SK-N-MC (cell line): ENCODE results near the gene AVPR2.

Source experiments
- DNase-seq: peaks from one replicate; pipeline ENCODE4 v3.0.0-alpha.2; 2011; ENCODE audit warnings: low read depth, low spot score
- H3K27ac ChIP-seq: fragments of 200-600 bp; sonication (generic); 2 replicates; pipeline ENCODE4 v1.5.1; 2016; ENCODE audit warnings: mixed run types
- H3K36me3 ChIP-seq: fragments of 200-600 bp; sonication (generic); 2 replicates; pipeline ENCODE4 v1.6.1; 2017; ENCODE audit warnings: antibody characterized with exemption, low read length, mixed read lengths; ENCODE audit not compliant: insufficient read depth
- H3K4me3 ChIP-seq: fragments of 200-600 bp; sonication (generic); 2 replicates; pipeline ENCODE4 v1.5.1; 2016
- H3K9ac ChIP-seq: fragments of 200-600 bp; sonication (generic); 2 replicates; pipeline ENCODE4 v1.8.0; 2017; ENCODE audit warnings: mixed run types, mixed read lengths; ENCODE audit not compliant: insufficient read length
- H3K9me3 ChIP-seq: fragments of 200-600 bp; sonication (generic); 2 replicates; pipeline ENCODE4 v1.6.1; 2017; ENCODE audit warnings: low read depth, mild to moderate bottlenecking, antibody characterized with exemption, low read length, moderate library complexity, mixed read lengths
- EZH2 ChIP-seq: fragments of 200-600 bp; sonication (generic); IDR thresholded peaks from one replicate; pipeline ENCODE4 v1.6.1; 2017; ENCODE audit warnings: antibody characterized with exemption
- FOXP2 ChIP-seq: optimal IDR thresholded peaks from 2 replicates; pipeline ENCODE3; 2011; ENCODE audit warnings: mild to moderate bottlenecking, moderate library complexity; ENCODE audit not compliant: insufficient read depth; ENCODE audit errors: extremely low read length, control extremely low read depth
- POLR2AphosphoS5 ChIP-seq: IDR thresholded peaks from 2 replicates; pipeline ENCODE4 v1.6.1; 2012; ENCODE audit warnings: mild to moderate bottlenecking, low read depth, low read length, borderline replicate concordance

The AVPR2 gene

GRCh38 chrX:153864101-153864500, 40.4 kb upstream of the AVPR2 start:
- Histone ChIP-seq H3K9me3 (no peaks in the 10 kb centered on the region), H3K27ac (no peak overlapping the region), H3K36me3 (no peaks in the 10 kb centered on the region), H3K9ac (no peak overlapping the region), H3K4me3 (no peak overlapping the region)
- no peak for DNase-seq
- no peak for TF ChIP-seq EZH2
- no peak for TF ChIP-seq FOXP2
- TF ChIP-seq POLR2AphosphoS5: no peak

DNA sequence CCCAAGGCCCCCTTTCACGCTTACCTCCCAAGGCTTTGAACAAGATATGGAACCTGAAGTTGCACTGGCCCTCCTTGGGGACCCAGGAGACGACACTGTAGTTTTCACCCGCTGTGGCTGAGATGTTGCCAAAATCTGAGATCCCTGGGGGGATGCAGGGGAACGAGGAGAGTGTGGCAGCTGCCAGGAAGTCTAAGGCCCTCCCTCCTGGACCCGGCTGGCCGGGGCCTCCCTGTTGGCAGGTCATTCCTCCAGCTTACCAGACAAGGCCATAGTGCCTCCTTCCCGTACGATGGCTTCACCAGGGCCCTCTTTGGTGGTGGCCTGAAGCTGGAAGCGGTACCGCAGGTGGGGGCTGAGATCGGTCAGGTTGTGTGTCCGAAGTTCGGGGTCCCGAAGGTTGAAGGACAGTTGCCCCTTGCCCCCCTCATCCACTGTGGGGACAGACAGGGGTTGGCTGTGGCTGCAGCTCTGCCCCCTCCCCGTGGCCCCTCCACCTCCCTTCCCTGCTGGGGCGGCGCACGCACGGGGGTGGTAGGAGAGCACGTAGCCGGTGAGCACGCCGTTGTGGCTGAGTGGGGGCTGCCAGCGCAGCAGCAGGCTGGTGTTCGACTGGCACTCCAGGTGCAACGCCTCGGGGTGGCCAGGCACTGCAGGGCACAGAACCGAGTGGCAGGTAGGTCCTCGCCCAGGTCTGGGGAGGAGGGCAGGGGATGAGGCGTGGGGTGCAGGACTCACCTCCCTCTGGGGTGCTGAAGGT, 39.7 kb upstream of the AVPR2 start:
- no peak overlapping the region for H3K4me3 ChIP-seq
- H3K36me3 ChIP-seq: no peaks in the 10 kb centered on the region
- no peak overlapping the region for H3K9ac ChIP-seq

GRCh38 chrX:153865321-153865580, 39.2 kb upstream of the AVPR2 start:
- Histone ChIP-seq H3K9ac (no peak overlapping the region), H3K36me3 (no peaks in the 10 kb centered on the region), H3K4me3 (no peak overlapping the region), H3K9me3 (no peaks in the 10 kb centered on the region), H3K27ac (no peak overlapping the region)
- no peak for DNase-seq
- no peak for TF ChIP-seq EZH2
- no peak for TF ChIP-seq POLR2AphosphoS5
- TF ChIP-seq FOXP2: no peak

More for the DNA sequence above, 39.7 kb upstream of the AVPR2 start:
- Histone ChIP-seq H3K9me3 (no peaks in the 10 kb centered on the region), H3K27ac (no peak overlapping the region)
- TF ChIP-seq POLR2AphosphoS5 (no peak), EZH2 (no peak), FOXP2 (no peak)
- DNase-seq: no peak

- no peak overlapping the region for H3K4me3 ChIP-seq
- DNase-seq: no peak
- TF ChIP-seq EZH2: no peak
- no peak for TF ChIP-seq POLR2AphosphoS5
- no peak for TF ChIP-seq FOXP2
- no peaks in the 10 kb centered on the region for H3K9me3 ChIP-seq
- H3K27ac ChIP-seq: no peak overlapping the region
- no peaks in the 10 kb centered on the region for H3K36me3 ChIP-seq
- no peak overlapping the region for H3K9ac ChIP-seq
These were observed 38.8 kb upstream of the AVPR2 start for GRCh38 chrX:153865685-153866084.

DNA sequence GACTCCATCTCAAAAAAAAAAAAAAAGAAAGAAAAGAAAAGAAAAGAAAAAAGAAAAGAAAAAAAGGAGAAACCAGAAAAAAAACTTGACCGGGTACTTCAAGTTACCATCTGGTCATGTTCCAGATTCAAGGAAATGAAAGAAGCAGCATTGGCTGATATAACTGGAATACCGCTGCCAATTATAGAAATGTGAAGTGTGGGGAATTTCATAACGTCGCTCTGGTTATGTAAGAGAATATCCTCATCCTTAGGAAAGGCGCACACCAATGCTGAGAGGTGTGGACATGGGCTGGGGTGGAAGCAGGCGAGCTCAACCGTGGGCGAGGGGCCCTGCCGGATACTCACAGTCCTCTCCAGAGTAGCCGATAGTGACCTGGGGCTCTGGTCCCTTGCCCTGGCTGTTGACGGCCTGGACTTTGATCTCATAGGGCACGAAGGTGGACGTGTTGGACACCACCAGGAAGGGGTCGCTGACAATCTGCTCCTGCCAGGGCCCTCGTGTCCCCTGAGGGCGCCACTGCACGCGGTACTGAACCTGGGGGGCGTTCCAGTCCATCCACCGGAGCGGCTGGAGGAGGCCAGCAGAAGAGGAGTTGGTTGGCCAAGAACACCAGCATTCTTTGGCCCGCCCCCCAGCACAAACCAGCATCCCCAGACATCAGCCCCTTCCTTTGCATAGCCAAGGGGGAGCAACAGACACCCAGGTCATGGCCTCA, 38.0 kb upstream of the AVPR2 start:
- Histone ChIP-seq H3K27ac (no peak overlapping the region), H3K9ac (no peak overlapping the region), H3K9me3 (no peaks in the 10 kb centered on the region), H3K36me3 (no peaks in the 10 kb centered on the region), H3K4me3 (no peak overlapping the region)
- DNase-seq: no peak
- no peak for TF ChIP-seq FOXP2
- TF ChIP-seq EZH2: no peak
- TF ChIP-seq POLR2AphosphoS5: no peak

DNA sequence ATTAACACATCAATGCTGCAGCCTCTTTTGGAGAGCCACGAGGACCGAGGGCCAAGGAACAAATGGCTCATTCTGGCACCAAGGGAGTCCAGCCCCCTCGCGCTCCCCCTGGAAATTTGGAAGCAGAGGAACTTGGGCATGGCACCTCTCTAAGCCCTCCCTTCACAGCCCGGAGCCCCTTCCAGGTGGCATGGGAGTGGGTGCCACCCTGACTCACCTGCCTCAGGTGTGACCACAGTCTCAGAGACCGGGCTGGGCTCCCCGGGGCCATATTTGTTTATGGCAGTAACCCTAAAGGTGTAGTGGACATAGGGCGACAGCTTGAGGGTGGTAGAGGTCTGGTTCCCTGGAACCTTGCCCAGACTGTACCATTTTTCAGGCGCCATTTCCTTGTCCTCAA, 37.3 kb upstream of the AVPR2 start:
- TF ChIP-seq EZH2 (no peak), FOXP2 (no peak), POLR2AphosphoS5 (no peak)
- H3K27ac ChIP-seq: no peak overlapping the region
- no peak for DNase-seq
- no peak overlapping the region for H3K4me3 ChIP-seq
- no peaks in the 10 kb centered on the region for H3K9me3 ChIP-seq
- H3K36me3 ChIP-seq: no peaks in the 10 kb centered on the region
- no peak overlapping the region for H3K9ac ChIP-seq

DNA sequence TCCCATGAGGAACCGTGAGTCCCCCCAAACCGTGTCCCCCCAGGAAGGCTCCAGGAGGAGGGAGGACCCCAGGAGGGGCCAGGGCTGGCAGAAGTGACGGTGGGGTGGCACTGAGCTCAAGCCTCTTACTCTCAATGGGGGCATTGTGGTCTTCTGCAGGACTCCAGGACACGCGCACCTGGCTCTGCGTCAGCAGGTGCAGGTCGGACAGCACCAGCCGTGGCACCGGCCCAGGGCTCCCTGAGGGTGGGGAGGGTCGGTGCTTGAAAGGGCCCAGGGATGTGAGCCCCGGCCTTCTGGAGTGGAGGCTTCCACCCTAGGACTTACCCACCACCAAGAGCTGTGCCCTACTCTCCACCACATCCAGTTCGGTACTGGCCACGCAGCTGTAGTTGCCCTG, 36.8 kb upstream of the AVPR2 start:
- H3K27ac ChIP-seq: no peak overlapping the region

GRCh38 chrX:153868576-153869472, 35.6 kb upstream of the AVPR2 start:
- no peaks in the 10 kb centered on the region for H3K36me3 ChIP-seq
- H3K4me3 ChIP-seq: no peak overlapping the region
- H3K9ac ChIP-seq: no peak overlapping the region
- no peak for DNase-seq
- no peaks in the 10 kb centered on the region for H3K9me3 ChIP-seq
- TF ChIP-seq FOXP2: no peak
- TF ChIP-seq POLR2AphosphoS5: no peak
- no peak for TF ChIP-seq EZH2
- no peak overlapping the region for H3K27ac ChIP-seq

More for the DNA sequence above, 36.8 kb upstream of the AVPR2 start:
- TF ChIP-seq FOXP2 (no peak), POLR2AphosphoS5 (no peak), EZH2 (no peak)
- no peaks in the 10 kb centered on the region for H3K9me3 ChIP-seq
- H3K9ac ChIP-seq: no peak overlapping the region
- no peak overlapping the region for H3K4me3 ChIP-seq
- DNase-seq: no peak
- no peaks in the 10 kb centered on the region for H3K36me3 ChIP-seq
